Measurements from ENCODE around the gene KCNH3.

DNA sequence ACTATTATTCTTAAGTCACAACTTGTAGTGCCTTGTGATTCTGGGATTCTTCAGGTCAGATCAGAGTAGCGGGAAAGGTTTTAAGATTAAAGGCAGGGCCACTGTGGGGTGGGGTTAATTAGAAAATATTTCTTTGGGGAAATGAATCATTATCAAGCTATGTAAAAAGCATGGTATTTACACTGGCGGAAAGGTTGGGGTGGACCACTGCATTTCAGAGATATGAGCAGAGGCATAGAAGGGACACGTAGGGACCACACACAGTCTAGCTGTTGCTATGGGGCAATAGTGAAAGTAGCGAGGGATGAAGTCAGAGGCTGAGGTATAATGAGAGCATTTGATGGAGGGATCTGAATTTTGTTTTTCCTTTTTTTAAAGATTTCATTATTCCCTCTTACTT is 31.7 kb upstream of the KCNH3 start:
- TF ChIP-seq, protein P1, sequence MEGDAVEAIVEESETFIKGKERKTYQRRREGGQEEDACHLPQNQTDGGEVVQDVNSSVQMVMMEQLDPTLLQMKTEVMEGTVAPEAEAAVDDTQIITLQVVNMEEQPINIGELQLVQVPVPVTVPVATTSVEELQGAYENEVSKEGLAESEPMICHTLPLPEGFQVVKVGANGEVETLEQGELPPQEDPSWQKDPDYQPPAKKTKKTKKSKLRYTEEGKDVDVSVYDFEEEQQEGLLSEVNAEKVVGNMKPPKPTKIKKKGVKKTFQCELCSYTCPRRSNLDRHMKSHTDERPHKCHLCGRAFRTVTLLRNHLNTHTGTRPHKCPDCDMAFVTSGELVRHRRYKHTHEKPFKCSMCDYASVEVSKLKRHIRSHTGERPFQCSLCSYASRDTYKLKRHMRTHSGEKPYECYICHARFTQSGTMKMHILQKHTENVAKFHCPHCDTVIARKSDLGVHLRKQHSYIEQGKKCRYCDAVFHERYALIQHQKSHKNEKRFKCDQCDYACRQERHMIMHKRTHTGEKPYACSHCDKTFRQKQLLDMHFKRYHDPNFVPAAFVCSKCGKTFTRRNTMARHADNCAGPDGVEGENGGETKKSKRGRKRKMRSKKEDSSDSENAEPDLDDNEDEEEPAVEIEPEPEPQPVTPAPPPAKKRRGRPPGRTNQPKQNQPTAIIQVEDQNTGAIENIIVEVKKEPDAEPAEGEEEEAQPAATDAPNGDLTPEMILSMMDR (conservative IDR thresholded peaks at IDR 0.05 in 1 of 2, IDR thresholded peaks at IDR 0.05 in 1 of 2; ENCODE audit: low read depth in 1 of 2, low read length in 2 of 2): no peak
- no peak for TF ChIP-seq EZH2 (IDR thresholded peaks at IDR 0.05; ENCODE audit: low read length, missing control alignments)
